HL-60/S4 (cell line): ENCODE data around the gene NHERF1.

Experiments used
- in situ Hi-C: fragments of 300-500 bp; cut with MboI; formaldehyde crosslinking; loops from 2 replicates; pipeline ENCODE4 v1.14.3; 2022; ENCODE audit warnings: low sequenced_read_pairs

NHERF1 gene

GRCh38 chr17:74766413-74766812, 18.0 kb downstream of the NHERF1 start:
- in situ Hi-C loops = loop anchor here (10.0 kb wide), 1 partner anchor 112 kb away; no protein-coding TSS in a partner anchor

- in situ Hi-C loops = loop anchor here (10.0 kb wide), 1 partner anchor 112 kb away; no protein-coding TSS in a partner anchor
Measured at GRCh38 chr17:74767111-74767516, 18.7 kb downstream of the NHERF1 start.

- in situ Hi-C loops = loop anchor here (10.0 kb wide), 1 partner anchor 113 kb away; no protein-coding TSS in a partner anchor
Measured at GRCh38 chr17:74768069-74768762, 19.8 kb downstream of the NHERF1 start.

- in situ Hi-C loops = loop anchor here (10.0 kb wide), 1 partner anchor 114 kb away; no protein-coding TSS in a partner anchor
Measured at GRCh38 chr17:74768763-74769114, 20.3 kb downstream of the NHERF1 start.

GRCh38 chr17:74769266-74769855, 20.9 kb downstream of the NHERF1 start:
- in situ Hi-C loops = loop anchor here (10.0 kb wide), 1 partner anchor 115 kb away; no protein-coding TSS in a partner anchor

- in situ Hi-C loops = loop anchor here (10.0 kb wide), 1 partner anchor 115 kb away; no protein-coding TSS in a partner anchor
Measured at GRCh38 chr17:74769856-74770497, 21.5 kb downstream of the NHERF1 start.

- in situ Hi-C loops = no loop called here
Measured at GRCh38 chr17:74770498-74771318, 22.3 kb downstream of the NHERF1 start.

GRCh38 chr17:74771319-74771914, 23.0 kb downstream of the NHERF1 start:
- in situ Hi-C loops = no loop called here

GRCh38 chr17:74772053-74772452, 23.6 kb downstream of the NHERF1 start:
- in situ Hi-C loops = no loop called here

GRCh38 chr17:74773414-74773813, 25.0 kb downstream of the NHERF1 start:
- in situ Hi-C loops = no loop called here

GRCh38 chr17:74773871-74774286, 25.5 kb downstream of the NHERF1 start:
- in situ Hi-C loops = no loop called here

GRCh38 chr17:74775409-74776043, 27.1 kb downstream of the NHERF1 start:
- in situ Hi-C loops = no loop called here

GRCh38 chr17:74776044-74776962, 27.9 kb downstream of the NHERF1 start, which contains the start of gene NAT9:
Gene NAT9, minus strand, starts transcription at chr17:74776345. Its CDS starts 647 bp downstream, at chr17:74775698.
- in situ Hi-C loops = no loop called here

GRCh38 chr17:74776990-74777389, 28.6 kb downstream of the NHERF1 start:
- in situ Hi-C loops = no loop called here

- in situ Hi-C loops = no loop called here
Measured at GRCh38 chr17:74777901-74778515, 29.6 kb downstream of the NHERF1 start.

GRCh38 chr17:74778960-74779359, 30.5 kb downstream of the NHERF1 start:
- in situ Hi-C loops = no loop called here

- in situ Hi-C loops = no loop called here
Measured at GRCh38 chr17:74779501-74779900, 31.1 kb downstream of the NHERF1 start.

GRCh38 chr17:74779948-74780400, 31.5 kb downstream of the NHERF1 start:
- in situ Hi-C loops = no loop called here
